ENCODE results near the gene FOXD2.

FOXD2 gene

DNA sequence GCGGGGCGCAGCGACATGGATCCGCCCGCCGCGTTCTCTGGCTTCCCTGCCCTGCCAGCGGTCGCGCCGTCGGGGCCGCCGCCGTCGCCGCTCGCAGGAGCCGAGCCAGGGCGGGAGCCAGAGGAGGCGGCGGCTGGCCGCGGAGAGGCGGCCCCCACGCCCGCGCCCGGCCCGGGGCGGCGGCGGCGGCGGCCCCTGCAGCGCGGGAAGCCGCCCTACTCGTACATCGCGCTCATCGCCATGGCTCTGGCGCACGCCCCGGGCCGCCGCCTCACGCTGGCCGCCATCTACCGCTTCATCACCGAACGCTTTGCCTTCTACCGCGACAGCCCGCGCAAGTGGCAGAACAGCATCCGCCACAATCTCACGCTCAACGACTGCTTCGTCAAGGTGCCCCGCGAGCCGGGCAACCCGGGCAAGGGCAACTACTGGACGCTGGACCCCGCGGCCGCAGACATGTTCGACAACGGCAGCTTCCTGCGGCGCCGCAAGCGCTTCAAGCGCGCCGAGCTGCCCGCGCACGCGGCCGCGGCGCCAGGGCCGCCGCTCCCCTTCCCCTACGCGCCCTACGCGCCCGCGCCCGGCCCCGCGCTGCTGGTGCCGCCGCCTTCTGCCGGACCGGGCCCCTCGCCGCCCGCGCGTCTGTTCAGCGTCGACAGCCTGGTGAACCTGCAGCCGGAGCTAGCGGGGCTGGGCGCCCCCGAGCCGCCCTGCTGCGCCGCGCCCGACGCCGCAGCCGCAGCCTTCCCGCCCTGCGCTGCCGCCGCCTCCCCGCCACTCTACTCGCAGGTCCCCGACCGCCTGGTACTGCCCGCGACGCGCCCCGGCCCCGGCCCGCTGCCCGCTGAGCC, 21.3 kb upstream of the FOXD2 start:
- DNase-seq, result peak; percentile 64

DNA sequence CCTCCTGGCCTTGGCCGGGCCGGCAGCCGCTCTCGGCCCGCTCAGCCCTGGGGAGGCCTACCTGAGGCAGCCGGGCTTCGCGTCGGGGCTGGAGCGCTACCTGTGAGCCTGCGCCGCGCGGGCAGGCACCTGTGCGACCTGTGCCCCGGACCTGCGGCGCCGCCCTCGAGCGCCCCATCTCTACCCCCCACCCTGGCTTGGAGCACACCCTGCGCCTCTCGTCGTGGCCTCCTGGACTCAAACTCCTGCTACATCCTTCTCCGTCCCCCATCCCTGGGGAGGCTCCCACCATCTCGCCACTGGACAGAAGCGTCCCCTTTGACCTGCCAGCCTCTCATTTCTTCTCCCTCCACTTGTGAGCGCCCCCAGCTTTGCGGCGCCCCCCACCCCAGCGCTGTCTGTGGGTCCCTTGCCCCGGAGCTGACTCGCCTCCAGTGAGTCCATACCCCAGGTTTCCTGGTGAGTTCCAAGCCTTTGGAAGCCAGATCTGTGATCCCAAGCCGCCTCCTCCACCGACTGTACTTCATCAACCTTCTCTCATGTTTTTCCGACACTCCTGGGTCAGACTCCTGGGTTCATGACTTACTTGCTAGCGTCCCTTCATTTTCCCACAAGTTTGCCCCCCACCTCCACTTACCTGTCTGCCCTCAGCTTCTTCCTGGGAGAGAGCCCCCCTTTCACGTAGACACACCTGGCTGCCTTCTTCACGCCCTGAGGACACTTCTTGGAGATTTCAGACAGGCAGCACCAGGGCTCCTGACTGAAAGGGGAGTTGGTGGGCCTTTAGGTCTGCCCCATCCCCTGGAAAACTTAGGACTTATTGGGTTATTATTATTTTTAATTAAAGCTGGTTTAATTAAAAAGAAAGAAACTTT, 20.4 kb upstream of the FOXD2 start:
- peak; percentile 53 for DNase-seq

DNA sequence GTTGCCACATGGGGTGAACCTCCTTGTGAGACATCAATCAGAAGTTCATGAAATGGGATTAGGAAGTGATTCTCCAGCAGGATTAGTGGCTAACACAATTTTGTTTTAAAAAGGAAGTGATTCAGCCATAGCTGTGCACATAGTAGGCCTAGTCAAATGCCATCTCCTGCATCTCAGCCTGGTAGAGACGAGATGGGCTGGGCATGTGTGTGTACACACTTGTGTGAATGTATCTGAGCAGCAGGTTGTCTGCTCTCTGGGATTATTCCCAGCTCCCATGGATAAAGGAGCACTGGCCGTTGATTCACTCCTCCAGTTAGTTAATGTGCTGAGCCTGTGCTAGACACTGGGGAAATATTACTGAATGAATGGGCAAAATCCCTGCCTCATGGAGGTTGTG, 19.7 kb upstream of the FOXD2 start:
- no peak for DNase-seq

DNA sequence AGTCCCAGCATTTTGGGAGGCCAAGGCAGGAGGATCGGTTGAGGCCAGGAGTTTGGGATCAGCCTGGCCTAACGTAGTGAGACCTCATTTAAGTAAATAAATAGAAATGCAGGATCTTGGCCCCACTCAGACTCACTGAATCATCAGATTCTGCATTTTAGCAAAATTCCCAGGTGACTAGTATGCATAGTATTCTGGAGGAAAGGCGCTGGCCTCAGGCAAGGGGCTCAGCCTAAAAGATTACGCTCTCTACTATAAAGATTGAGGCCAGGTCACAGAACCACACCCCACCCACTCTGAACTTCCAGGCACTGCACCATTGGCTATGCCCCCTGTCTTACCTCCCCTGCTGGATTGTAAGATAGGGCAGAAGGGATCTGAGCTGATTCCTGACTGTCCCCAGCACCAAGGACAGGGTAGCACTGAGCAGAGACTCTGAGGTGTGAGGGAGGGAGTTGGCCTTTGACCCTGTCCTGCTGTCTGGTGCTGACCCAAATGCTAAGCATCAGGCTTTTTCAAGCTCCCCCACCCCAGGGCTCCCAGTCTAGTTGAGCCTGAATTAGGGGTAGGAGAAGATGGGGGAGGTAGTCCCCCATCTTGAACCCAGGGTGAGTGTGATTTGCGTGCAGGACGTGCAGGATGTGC, 19.0 kb upstream of the FOXD2 start:
- DNase-seq, result no peak

DNA sequence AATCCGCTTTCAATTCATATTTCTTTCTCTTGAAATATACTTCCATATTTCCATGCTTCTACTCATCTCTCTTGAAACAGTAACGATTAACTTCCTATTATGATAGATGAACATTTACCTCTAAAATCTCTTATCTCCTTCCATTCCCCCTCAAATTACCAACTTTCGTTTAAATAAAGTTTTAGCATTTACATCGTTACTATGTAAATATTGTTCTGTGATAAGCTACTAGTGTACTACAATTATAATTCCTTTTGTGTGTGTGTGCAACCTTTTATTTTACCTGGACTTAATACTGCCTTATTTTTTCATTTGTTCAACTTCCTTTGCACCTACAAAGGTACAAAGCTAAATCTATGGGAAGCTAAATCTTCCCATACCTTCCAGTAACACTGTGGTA, 17.3 kb upstream of the FOXD2 start:
- DNase-seq, result no peak

DNA sequence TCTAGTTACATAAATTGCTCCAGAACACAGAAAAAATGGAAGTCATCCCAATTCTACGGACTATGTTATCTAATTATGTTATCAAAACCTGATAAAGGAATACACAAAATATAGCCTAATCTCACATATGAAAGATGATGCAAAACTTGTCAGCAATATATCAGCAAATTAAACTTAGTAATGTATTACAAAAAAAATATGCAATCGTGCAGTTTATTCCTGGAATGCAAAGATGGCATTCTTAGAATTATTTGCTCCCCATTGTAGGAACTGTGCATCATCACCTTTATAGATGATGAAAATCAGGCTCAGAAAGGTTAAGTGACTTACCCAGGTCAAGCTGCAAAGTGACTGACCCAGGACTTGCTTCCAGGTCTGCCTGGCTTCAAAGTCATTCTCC, 14.0 kb upstream of the FOXD2 start:
- DNase-seq, result no peak

DNA sequence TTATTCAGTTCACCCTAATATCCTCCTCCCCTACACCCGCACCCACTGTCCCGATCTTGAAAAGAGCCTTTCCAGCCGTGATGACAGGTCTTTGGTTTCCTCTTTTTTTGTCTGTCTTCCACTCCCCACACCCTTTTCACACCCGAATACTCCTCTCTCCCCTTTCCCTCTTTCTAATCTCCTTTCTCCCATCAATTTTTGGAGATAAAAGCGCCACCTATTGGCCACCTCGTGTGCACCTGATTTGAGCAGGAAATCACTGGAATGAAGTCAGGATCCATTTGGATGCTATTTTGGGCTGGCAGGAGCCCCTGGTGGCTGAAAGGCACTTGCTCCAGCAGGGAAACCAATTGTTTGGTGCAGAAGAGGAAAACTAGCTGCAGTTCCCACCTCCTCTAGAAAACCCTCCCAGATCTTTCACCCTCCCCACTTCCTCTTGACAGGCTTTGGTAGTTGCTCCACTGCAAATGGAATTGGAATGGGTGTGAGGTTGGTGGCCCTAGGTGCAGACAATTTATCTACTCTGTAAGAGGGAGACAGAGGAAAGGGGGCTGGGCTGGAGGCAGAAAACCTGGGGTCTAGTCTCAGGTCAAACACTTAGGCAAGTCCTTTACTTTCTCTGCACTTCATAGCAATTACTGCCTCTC, 13.4 kb upstream of the FOXD2 start:
- DNase-seq, result peak; percentile 50

DNA sequence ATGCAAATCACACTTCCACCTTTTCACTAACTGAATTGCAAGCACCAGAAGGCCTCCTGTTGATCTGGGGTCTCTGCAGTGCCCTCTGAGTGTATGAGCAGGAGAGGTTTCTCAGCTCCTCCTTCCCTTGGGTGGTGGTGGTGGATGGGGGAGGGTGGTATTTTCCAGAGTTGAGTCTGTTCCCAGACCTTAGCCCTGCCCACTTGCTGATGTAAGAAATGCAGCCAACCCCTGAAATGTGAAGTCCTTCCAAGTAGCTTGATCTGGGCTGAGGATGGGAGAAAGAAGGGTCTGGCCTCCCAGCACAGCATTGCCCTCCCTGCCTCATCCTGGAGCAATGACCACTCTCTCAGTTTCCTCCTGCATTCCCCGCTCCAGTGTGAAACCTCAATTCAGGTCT, 6.3 kb upstream of the FOXD2 start:
- DNase-seq, result no peak

DNA sequence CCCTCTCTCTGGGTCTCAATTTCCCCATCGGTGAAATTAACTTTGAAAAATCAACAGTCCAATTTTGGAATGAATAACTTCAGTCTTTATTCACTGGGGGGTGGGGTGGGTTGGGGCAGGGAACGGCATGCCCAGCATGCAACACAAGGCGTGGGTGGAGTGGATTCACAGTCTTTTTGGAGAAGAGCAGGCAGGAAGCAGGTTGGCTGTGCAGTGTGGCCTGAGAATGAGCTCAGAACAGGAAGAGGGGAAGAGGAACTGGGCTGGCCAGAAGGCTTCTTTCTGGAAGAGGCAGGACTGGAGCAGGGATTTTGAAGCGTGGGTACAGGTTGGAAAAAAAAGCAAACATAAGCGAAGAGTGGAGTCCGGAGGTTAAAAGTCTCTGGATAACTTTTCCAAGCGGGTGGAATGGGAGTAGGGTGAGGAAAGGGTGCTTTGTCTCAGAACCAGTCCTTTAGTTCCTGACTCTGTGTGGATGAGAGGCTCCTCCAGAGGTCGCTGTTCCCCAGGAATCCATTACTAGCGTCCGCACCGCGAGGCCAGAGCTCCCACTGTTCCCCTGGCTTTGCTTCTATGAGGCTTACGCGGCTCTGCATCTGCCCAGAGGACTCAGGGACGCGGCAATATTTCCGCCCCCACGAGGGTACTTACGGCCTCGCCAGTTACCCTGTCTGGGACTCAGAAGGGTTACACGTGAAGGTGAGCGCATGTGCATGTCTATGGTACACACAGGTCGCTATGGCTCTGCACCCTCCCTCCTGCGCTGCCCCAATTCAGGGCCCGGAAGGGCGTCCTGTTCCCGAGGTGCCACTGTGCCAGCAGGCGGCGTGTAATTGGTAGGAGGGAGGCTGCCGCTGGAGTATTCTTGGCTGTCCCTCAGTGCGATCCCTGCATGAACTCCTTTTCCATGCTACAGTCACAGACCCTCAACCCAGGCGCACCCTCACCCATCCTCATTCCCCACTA, 5.5 kb upstream of the FOXD2 start:
- peak; percentile 71 for DNase-seq

DNA sequence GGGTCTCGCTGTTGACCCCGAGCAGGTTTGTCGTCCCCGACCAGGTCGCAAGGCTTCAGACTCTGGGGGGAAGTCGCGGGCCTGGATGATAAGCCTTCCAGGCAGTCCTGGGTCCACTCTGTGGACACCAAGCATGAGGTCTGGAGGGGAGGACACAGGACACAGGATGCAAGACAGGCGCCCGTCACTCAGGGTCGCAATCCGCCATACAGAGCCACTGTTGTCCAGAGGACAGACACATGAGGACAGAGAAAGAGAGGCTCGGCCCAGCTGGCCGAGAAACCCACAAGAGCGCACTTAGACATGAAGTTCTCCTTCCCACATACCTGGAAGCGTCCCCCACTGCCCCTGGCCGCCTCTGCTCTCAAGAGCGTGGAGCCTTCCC, 4.8 kb upstream of the FOXD2 start:
- peak; percentile 44 for DNase-seq

DNA sequence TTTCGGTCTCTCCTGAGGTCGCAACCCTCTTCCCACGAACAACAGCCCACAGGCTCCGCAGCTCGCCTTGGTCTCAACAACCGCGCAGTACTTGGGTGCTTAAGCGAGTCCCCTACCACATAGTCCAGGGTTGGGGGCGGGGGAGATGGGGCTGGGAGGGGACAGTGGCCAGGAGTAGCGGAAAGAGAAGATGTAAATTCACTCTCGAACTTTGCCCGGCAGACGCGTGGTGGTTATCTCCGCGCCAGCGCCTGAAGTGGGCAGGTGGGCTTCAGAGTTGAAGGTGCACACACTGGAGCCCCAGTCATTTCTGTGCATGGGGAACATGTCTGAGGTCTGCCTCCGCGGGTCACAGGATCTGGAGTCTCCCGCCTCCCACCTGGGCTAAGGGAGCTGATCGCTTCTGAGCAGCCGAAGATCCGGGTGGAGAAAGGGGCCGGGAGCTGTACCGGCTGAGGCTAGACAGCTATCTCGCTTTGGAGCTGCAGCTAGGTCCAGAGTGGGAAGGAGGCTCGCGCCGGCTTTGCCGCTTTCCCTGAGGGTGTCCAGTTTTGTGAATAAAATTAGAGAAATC, 4.3 kb upstream of the FOXD2 start:
- no peak for DNase-seq

DNA sequence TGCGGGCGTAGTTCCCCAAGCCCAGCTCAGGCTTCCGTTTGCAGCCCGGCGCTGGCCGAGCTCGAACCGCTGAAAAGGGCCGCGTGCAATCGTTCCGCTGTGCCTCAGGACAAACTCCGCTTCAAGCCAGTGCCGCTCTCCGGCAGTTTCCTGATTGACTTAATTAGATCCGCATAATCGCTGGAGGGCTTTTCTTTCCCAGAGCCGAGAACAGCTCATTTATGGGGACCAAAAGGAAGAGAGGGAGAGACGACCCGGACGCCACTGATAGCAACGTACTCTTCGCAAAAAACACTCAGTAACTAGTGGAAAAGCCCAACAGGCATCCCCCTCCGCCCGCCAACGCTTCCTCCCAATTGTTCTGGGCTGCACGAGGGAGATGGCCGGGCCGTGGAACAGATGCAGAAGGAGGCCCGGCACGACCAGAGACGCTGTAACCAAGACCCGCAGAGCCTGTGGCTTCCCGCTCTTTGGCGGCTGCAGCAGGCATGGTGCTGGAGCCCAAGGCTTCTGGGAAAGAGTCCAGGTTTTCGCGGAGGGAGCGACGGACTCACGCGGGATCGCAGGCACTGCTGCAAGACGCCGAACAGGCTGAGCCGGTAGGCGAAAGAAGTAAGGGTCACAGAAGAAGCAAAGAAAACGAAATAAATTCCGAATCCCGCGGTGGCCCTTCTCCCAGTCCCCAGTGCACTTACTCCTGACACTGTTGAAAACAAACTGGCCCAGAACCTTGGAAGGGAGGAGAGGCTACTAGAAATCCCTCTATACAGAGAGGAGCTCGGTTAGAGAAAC, 3.6 kb upstream of the FOXD2 start:
- DNase-seq, result peak; percentile 75

DNA sequence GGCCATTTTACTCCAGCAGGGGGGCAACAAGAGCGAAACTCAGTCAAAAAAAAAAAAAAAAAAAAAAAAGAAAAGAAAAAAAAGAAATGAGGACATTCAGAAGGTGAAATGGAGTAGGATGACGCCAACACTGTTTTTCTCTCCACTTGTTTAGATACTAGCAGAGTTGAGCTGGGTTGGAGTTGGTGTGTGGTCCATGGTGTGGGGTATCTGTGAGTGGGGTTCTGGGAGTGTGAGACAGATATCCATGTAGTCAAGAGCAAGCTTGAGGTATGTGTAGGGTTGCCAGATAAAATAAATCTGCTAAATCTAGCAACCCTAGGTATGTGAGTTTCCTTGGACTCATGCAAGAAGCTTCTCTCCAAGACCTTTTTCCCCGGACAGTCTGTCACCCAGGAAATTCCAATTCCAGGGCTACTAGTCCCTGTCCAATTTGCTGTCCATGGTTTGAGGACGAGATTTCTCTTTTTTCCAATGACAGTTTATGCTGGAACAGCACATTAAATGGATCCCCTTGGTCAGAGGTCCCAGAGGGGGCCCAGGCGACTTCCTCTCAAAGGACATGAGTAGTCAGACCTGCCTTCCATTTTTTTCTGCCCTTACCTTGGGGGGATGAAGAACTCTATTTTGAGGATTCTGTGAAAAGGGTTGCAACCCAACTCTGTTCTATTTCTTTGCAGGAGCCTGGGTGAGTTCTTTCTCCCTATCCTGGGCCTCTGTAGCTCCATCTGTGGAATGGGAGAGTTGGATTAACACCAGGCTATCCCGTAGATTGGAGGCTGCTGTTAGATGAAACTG, 2.1 kb upstream of the FOXD2 start:
- DNase-seq, result no peak

DNA sequence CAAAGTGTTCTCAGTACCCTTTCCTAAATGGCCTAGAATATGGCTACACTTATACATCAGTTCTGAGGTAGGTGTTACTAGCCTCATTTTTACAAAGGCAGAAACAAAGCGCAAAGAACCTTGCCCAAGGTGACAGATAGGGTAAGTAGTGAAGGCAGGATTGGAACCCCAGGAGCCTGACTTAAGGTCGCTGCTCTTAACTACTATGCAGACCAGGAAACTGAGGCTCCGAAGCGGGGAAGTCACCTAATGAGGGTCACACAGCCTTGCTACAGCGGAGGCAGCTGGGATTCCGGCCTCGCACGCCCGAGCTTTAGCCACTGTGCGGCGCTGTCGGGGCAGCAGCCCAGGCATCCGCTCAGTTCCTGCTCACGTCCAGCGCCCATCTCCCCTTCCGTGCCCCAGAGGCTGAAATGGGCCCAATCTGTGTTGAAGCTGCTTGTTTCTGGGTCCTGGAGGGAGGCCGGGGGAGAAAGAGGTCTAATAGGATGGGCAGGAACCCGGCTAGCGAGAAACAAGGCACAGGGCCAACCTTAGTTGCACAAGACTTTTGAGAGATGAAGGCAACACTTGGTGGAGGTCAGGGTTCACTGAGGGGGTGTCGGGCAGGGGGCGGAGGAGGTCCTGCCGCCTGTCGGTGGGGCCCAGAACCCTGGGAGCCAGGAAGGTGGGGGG, 1.4 kb upstream of the FOXD2 start:
- DNase-seq, result peak; percentile 73

DNA sequence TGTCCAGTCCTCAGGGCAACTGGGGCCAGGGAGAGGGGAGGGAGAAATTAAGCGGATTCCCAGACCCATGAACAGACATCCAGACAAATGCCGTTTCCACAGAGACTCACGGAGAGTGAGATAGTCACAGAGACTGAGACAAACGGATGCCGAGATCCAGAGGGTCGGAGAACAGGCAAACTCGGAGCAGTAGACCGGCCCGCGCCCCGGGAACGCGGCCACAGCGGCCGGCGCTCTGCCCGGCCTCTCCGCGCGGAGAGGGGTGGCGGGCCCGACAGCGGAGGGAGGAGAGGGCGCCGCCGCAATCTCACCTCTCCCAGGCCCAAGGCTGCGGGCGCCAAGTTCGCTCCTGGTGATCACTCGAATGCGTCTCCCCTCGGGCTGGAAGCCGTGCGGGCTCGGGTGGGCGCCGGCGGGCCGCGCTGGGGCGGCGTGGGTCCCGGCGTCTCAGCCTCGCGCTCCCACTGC, 831 bp upstream of the FOXD2 start:
- peak; percentile 95 for DNase-seq

DNA sequence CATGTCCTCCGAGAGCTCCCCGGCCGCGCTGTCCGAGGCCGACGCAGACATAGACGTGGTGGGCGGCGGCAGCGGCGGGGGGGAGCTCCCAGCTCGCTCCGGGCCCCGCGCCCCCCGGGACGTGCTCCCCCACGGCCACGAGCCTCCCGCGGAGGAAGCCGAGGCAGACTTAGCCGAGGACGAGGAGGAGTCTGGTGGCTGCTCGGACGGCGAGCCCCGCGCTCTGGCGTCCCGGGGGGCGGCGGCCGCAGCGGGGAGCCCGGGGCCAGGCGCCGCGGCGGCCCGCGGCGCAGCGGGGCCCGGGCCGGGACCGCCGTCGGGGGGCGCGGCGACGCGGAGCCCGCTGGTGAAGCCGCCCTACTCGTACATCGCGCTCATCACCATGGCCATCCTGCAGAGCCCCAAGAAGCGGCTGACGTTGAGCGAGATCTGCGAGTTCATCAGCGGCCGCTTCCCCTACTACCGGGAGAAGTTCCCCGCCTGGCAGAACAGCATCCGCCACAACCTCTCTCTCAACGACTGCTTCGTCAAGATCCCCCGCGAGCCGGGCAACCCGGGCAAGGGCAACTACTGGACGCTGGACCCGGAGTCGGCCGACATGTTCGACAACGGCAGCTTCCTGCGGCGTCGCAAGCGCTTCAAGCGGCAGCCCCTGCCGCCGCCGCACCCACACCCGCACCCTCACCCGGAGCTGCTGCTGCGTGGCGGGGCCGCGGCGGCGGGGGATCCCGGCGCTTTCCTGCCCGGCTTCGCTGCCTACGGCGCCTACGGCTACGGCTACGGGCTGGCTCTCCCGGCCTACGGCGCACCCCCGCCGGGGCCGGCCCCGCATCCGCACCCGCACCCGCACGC, 547 bp downstream of the FOXD2 start:
- peak; percentile 74 for DNase-seq

DNA sequence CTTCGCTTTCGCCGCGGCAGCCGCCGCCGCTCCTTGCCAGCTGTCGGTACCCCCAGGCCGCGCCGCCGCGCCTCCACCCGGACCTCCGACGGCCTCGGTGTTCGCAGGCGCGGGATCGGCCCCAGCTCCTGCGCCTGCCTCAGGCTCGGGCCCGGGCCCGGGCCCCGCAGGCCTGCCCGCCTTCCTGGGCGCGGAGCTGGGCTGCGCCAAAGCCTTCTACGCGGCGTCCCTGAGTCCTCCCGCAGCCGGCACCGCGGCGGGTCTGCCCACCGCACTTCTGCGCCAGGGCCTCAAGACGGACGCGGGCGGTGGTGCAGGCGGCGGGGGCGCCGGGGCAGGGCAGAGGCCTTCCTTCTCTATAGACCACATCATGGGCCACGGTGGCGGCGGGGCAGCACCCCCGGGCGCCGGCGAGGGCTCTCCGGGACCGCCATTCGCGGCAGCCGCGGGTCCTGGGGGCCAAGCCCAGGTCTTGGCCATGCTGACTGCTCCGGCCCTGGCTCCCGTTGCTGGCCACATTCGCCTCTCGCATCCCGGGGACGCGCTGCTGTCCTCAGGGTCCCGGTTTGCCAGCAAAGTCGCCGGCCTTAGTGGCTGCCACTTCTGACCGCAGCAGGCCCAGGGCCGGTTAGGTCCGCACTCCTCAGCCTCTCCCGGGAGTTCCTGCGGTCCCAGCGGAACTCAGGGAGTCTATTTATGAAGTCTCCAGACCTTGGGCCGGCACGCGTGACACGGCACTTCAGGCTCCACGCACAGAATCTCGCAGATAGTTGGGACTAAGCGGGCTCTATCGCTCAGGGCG, 1.4 kb downstream of the FOXD2 start:
- peak; percentile 84 for DNase-seq
